ENCODE results near the gene FAM228A.

DNA sequence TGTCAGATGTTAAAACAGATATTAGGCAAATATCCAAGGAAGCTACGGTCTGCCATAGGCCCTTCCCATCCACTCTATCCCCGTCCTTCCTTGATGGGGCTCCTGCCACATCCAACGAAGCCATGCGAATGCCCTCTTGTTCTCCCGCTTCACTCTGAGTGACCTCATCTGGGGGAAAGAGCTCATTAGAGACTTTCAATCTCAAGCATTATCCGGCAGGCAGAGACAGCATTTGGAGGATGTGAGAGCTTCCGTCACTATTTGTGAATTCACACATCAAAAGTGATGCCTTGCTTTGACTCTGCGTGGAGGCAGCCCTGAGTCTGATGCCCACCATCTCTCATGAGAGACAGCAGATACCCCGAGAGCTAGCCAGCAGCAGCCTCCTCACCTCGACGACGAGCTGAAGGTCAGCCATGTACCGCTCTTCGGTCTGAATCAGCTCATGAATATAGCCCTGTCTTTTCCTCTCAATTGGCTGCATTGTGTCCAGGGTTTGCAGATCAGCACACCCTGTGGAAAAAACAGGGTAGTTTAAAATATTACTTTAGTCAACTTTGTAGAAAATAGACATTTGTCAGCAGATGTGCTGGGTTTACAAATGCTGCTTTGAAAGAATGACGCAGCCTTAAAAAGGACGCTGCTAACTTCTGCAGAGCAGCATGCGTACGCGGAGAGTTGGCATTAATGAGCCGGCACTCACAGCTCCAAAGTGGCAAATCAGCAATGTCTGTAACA lies 45.9 kb downstream of the FAM228A start:
- TF ChIP-seq, protein P1, sequence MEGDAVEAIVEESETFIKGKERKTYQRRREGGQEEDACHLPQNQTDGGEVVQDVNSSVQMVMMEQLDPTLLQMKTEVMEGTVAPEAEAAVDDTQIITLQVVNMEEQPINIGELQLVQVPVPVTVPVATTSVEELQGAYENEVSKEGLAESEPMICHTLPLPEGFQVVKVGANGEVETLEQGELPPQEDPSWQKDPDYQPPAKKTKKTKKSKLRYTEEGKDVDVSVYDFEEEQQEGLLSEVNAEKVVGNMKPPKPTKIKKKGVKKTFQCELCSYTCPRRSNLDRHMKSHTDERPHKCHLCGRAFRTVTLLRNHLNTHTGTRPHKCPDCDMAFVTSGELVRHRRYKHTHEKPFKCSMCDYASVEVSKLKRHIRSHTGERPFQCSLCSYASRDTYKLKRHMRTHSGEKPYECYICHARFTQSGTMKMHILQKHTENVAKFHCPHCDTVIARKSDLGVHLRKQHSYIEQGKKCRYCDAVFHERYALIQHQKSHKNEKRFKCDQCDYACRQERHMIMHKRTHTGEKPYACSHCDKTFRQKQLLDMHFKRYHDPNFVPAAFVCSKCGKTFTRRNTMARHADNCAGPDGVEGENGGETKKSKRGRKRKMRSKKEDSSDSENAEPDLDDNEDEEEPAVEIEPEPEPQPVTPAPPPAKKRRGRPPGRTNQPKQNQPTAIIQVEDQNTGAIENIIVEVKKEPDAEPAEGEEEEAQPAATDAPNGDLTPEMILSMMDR (conservative IDR thresholded peaks at IDR 0.05; ENCODE audit: low read depth, low read length), result no peak
- no peak for TF ChIP-seq RAD21 (IDR thresholded peaks at IDR 0.05; ENCODE audit: low read length)
- TF ChIP-seq SMC3 (IDR thresholded peaks at IDR 0.05; ENCODE audit: low read depth, low read length), result no peak
